ENCODE results near the gene KDM5B. TPM values are rescaled to one million over a fixed set of nuclear protein-coding genes. Genes with fewer than 3 reads are reported as not detected.

Gene KDM5B
- total and polyA plus RNA-seq, 7 donors: 10.9 to 68.1 (median 29.7) TPM

- Histone ChIP-seq H3K27me3 (no peaks in the 10 kb centered on the region), H3K4me3 (peak overlapping the region in 1 of 4 donors; percentile 88), H3K36me3 (no peaks in the 10 kb centered on the region), H3K27ac (peak overlapping the region; percentile 84 to 91 (median 87)), H3K4me1 (peaks cover 0 to 42% (median 30%) of the 10 kb centered on the region in 4 donors), H3K9me3 (no peaks in the 10 kb centered on the region)
- TF ChIP-seq POLR2A (IDR thresholded peaks at IDR 0.05) (no peak), CTCF (IDR thresholded peaks at IDR 0.05) (no peak)
- intact Hi-C loops (cut with DNase I): loop anchor here (1.0 to 5.0 kb wide), 5 partner anchors 52 to 198 kb away; partner anchors contain the start of genes RABIF and TMEM183A
- DNase-seq: no peak
- WGBS, 2 donors: 74 to 83% methylated on average over 15 of the region's 15 CpGs
Measured at GRCh38 chr1:202809597-202810159, 1.5 kb upstream of the KDM5B start.

- intact Hi-C loops (cut with DNase I): no loop called here
- TF ChIP-seq POLR2AphosphoS5 (IDR thresholded peaks at IDR 0.05) (no peak), CTCF (IDR thresholded peaks at IDR 0.05) (no peak), EP300 (IDR thresholded peaks at IDR 0.05) (no peak)
- DNase-seq: peak; percentile 68
- no peaks in the 10 kb centered on the region for H3K9me3 ChIP-seq
- H3K4me1 ChIP-seq: peaks cover 0 to 62% (median 38%) of the 10 kb centered on the region in 4 donors
- H3K27ac ChIP-seq: peak overlapping the region; percentile 84 to 95 (median 91)
- no peaks in the 10 kb centered on the region for H3K36me3 ChIP-seq
- H3K27me3 ChIP-seq: no peaks in the 10 kb centered on the region
- H3K4me3 ChIP-seq: peak overlapping the region; percentile 76 to 99 (median 92)
- 1% methylated on average over 45 of the region's 45 CpGs for WGBS, 2 donors
Measured at GRCh38 chr1:202807451-202807925, 733 bp downstream of the KDM5B start.

- no peak for DNase-seq
- Histone ChIP-seq H3K27ac (peak overlapping the region; percentile 84 to 95 (median 91)), H3K27me3 (no peaks in the 10 kb centered on the region), H3K36me3 (no peaks in the 10 kb centered on the region), H3K9me3 (no peaks in the 10 kb centered on the region), H3K4me1 (peaks cover 0 to 60% (median 40%) of the 10 kb centered on the region in 4 donors), H3K4me3 (peak overlapping the region; percentile 76 to 99 (median 92))
- TF ChIP-seq CTCF (IDR thresholded peaks at IDR 0.05): no peak
- no peak for TF ChIP-seq POLR2A (IDR thresholded peaks at IDR 0.05)
- TF ChIP-seq POLR2AphosphoS5 (IDR thresholded peaks at IDR 0.05): no peak
- TF ChIP-seq EP300 (IDR thresholded peaks at IDR 0.05): no peak
- intact Hi-C loops (cut with DNase I): no loop called here
- 0 to 1% methylated on average over 51 of the region's 51 CpGs for WGBS, 2 donors
Measured at GRCh38 chr1:202806845-202807450, 1.3 kb downstream of the KDM5B start.

GRCh38 chr1:202805886-202806844 is 2.1 kb downstream of the KDM5B start:
- intact Hi-C loops (cut with DNase I): no loop called here
- DNase-seq: no peak
- no peaks in the 10 kb centered on the region for H3K36me3 ChIP-seq
- 21 to 27% methylated on average over 7 of the region's 7 CpGs for WGBS, 2 donors
- peaks cover 0 to 55% (median 34%) of the 10 kb centered on the region in 4 donors for H3K4me1 ChIP-seq
- H3K9me3 ChIP-seq: no peaks in the 10 kb centered on the region
- peak overlapping the region; percentile 76 to 99 (median 92) for H3K4me3 ChIP-seq
- H3K27ac ChIP-seq: peak overlapping the region; percentile 84 to 95 (median 91)
- no peak for TF ChIP-seq CTCF (IDR thresholded peaks at IDR 0.05)
- TF ChIP-seq POLR2AphosphoS5 (IDR thresholded peaks at IDR 0.05): peak in 1 of 4 donors; percentile 35
- no peaks in the 10 kb centered on the region for H3K27me3 ChIP-seq
